Measurements from ENCODE around the gene DPYD.

Gene DPYD

GRCh38 chr1:97212671-97213070, 708.2 kb downstream of the DPYD start:
- no peak overlapping the region for H3K27ac ChIP-seq
- TF ChIP-seq, protein P1, sequence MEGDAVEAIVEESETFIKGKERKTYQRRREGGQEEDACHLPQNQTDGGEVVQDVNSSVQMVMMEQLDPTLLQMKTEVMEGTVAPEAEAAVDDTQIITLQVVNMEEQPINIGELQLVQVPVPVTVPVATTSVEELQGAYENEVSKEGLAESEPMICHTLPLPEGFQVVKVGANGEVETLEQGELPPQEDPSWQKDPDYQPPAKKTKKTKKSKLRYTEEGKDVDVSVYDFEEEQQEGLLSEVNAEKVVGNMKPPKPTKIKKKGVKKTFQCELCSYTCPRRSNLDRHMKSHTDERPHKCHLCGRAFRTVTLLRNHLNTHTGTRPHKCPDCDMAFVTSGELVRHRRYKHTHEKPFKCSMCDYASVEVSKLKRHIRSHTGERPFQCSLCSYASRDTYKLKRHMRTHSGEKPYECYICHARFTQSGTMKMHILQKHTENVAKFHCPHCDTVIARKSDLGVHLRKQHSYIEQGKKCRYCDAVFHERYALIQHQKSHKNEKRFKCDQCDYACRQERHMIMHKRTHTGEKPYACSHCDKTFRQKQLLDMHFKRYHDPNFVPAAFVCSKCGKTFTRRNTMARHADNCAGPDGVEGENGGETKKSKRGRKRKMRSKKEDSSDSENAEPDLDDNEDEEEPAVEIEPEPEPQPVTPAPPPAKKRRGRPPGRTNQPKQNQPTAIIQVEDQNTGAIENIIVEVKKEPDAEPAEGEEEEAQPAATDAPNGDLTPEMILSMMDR (conservative IDR thresholded peaks at IDR 0.05; ENCODE audit: low read depth, low read length), result no peak

DNA sequence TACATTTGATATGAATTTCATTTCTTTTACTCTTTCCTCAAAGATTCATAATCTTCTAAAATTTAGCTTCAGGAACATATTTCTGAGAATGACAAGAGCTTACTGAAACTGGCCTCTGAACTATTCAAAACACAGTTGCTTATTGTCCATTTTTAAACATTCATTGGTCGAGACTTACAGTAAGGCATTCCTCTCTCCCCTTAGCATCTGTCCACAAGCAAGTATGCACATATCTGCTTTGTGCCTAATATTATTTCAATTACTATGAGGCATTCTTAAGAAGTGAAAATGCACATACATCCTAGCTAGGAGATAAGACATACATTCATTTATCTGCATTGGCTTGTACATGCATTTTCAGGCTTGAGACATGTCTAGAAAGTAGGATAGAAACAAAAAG, 710.5 kb downstream of the DPYD start:
- no peak overlapping the region for H3K4me3 ChIP-seq (IDR thresholded peaks at IDR 0.05; ENCODE audit: insufficient read depth, low read depth, low read length)
- no peaks in the 10 kb centered on the region for H3K36me3 ChIP-seq (ENCODE audit: insufficient read depth)
- TF ChIP-seq, protein P1 (conservative IDR thresholded peaks at IDR 0.05; ENCODE audit: low read depth, low read length), result no peak
- no peaks in the 10 kb centered on the region for H3K4me1 ChIP-seq (ENCODE audit: low read depth, poor library complexity, severe bottlenecking)
- H3K27me3 ChIP-seq (ENCODE audit: insufficient read depth, low read depth), result no peaks in the 10 kb centered on the region
- H4K20me1 ChIP-seq (ENCODE audit: insufficient read depth), result no peaks in the 10 kb centered on the region
- H3K79me2 ChIP-seq (ENCODE audit: insufficient read depth, low read depth), result no peaks in the 10 kb centered on the region
- H3K27ac ChIP-seq, result no peak overlapping the region
- H3K4me2 ChIP-seq, result no peak overlapping the region
- no peak overlapping the region for H2AFZ ChIP-seq (ENCODE audit: low read depth)
- H3K9ac ChIP-seq, result no peak overlapping the region

More at GRCh38 chr1:97212671-97213070, 708.2 kb downstream of the DPYD start:
- H2AFZ ChIP-seq (ENCODE audit: low read depth), result no peak overlapping the region
- H3K9ac ChIP-seq, result no peak overlapping the region
- H3K4me1 ChIP-seq (ENCODE audit: low read depth, poor library complexity, severe bottlenecking), result no peaks in the 10 kb centered on the region
- no peaks in the 10 kb centered on the region for H3K79me2 ChIP-seq (ENCODE audit: insufficient read depth, low read depth)
- H3K4me2 ChIP-seq, result no peak overlapping the region
- no peaks in the 10 kb centered on the region for H3K36me3 ChIP-seq (ENCODE audit: insufficient read depth)
- H3K4me3 ChIP-seq (IDR thresholded peaks at IDR 0.05; ENCODE audit: insufficient read depth, low read depth, low read length), result no peak overlapping the region
- no peaks in the 10 kb centered on the region for H4K20me1 ChIP-seq (ENCODE audit: insufficient read depth)
- H3K27me3 ChIP-seq (ENCODE audit: insufficient read depth, low read depth), result no peaks in the 10 kb centered on the region

GRCh38 chr1:97209381-97209957, 711.4 kb downstream of the DPYD start:
- Histone ChIP-seq H3K4me2 (no peak overlapping the region), H3K27me3 (ENCODE audit: insufficient read depth, low read depth) (no peaks in the 10 kb centered on the region), H3K27ac (no peak overlapping the region), H3K9ac (no peak overlapping the region), H4K20me1 (ENCODE audit: insufficient read depth) (no peaks in the 10 kb centered on the region), H2AFZ (ENCODE audit: low read depth) (no peak overlapping the region), H3K4me3 (IDR thresholded peaks at IDR 0.05; ENCODE audit: insufficient read depth, low read depth, low read length) (no peak overlapping the region), H3K36me3 (ENCODE audit: insufficient read depth) (no peaks in the 10 kb centered on the region), H3K4me1 (ENCODE audit: low read depth, poor library complexity, severe bottlenecking) (no peaks in the 10 kb centered on the region), H3K79me2 (ENCODE audit: insufficient read depth, low read depth) (no peaks in the 10 kb centered on the region)
- TF ChIP-seq, protein P1 (conservative IDR thresholded peaks at IDR 0.05; ENCODE audit: low read depth, low read length), result no peak

DNA sequence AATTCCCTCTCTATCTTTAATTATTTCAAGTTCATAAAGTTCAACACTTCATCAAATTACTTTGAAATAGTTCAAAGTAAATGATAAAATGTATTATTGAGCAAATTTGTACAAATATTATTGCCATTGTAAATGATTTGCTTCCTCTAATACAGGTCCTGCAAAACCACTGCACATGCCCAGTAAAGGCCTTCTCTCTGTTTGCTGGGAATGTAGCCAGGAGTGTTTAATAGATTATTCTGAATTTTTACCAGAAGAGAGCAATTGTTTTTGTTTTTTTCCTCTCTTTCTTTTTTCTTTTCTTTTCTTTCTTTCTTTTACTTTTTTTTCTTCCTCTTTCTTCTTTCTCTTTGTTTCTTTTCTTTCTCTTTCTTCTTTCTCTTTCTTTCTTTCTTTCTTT, 713.0 kb downstream of the DPYD start:
- TF ChIP-seq, protein P1 (conservative IDR thresholded peaks at IDR 0.05; ENCODE audit: low read depth, low read length), result no peak
- H2AFZ ChIP-seq (ENCODE audit: low read depth), result no peak overlapping the region
- H3K27ac ChIP-seq, result no peak overlapping the region
- H3K4me2 ChIP-seq, result no peak overlapping the region
- no peak overlapping the region for H3K9ac ChIP-seq
- H3K79me2 ChIP-seq (ENCODE audit: insufficient read depth, low read depth), result no peaks in the 10 kb centered on the region
- H3K27me3 ChIP-seq (ENCODE audit: insufficient read depth, low read depth), result no peaks in the 10 kb centered on the region
- peaks cover under 1% of the 10 kb centered on the region for H3K4me1 ChIP-seq (ENCODE audit: low read depth, poor library complexity, severe bottlenecking)
- H4K20me1 ChIP-seq (ENCODE audit: insufficient read depth), result no peaks in the 10 kb centered on the region
- no peaks in the 10 kb centered on the region for H3K36me3 ChIP-seq (ENCODE audit: insufficient read depth)
- H3K4me3 ChIP-seq (IDR thresholded peaks at IDR 0.05; ENCODE audit: insufficient read depth, low read depth, low read length), result no peak overlapping the region
